Thyroid gland (tissue), 4 donors: ENCODE data around the gene CHMP6. TPM values are rescaled to one million over a fixed set of nuclear protein-coding genes. Genes with fewer than 3 reads are reported as not detected.

Experiments
- DNase-seq, 2 donors: peaks; one replicate each; pipeline ENCODE4 v3.0.0-alpha.2; 2019
- H3K27ac ChIP-seq, 3 donors: fragments of 200-600 bp; sonication (generic); 1 replicate in 2 of 3; 2 replicates in 1 of 3; pipeline ENCODE4 v1.5.1; 2016 to 2019; ENCODE audit warnings: mild to moderate bottlenecking in 1 of 3, moderate library complexity in 1 of 3
- H3K27me3 ChIP-seq: fragments of 200-600 bp; sonication (generic); one replicate; pipeline ENCODE4 v1.5.1; 2019
- H3K36me3 ChIP-seq, 2 donors: fragments of 200-600 bp; sonication (generic); one replicate each; pipeline ENCODE4 v1.5.1; 2016 to 2019
- H3K4me1 ChIP-seq, 2 donors: fragments of 200-600 bp; sonication (generic); one replicate each; pipeline ENCODE4 v1.5.1; 2017 to 2019
- H3K4me3 ChIP-seq, 3 donors: fragments of 200-600 bp; sonication (generic); replicated peaks in 1 of 3; 1 replicate in 2 of 3; 2 replicates in 1 of 3; pipeline ENCODE4 v1.5.1; 2016; ENCODE audit warnings: mild to moderate bottlenecking in 1 of 3
- H3K9me3 ChIP-seq: fragments of 200-600 bp; sonication (generic); one replicate; pipeline ENCODE4 v1.5.1; 2017
- POLR2A ChIP-seq, 2 donors: fragments of 450-650 bp; IDR thresholded peaks; one replicate each; pipeline ENCODE4 v1.6.1; 2017; ENCODE audit warnings: antibody characterized with exemption in 2 of 2, mild to moderate bottlenecking in 2 of 2, moderate library complexity in 1 of 2
- WGBS, 2 donors: methylation state at CpG; one replicate each; pipeline ENCODE4 v1.1.5; 2017; 5-methylcytosine and 5-hydroxymethylcytosine counted together
- intact Hi-C: fragments of 100-400 bp; cut with DNase I; formaldehyde crosslinking; loops from one replicate; pipeline ENCODE4 v1.15.1; 2023
- total RNA-seq, 4 donors: library from RNA; depleted of rRNA; stranded (reverse); fragments of >200 nt; gene quantifications; one replicate each; pipeline ENCODE4 v1.2.3, GENCODE V29; 2016
- TF ChIP-seq, protein P1 (sequence below), 6 experiments: fragments of 200-600 bp in 3 of 6; fragments of 450-650 bp in 3 of 6; sonication (generic) in 3 of 6; IDR thresholded peaks; one replicate each; pipeline ENCODE4 v1.5.1; 2016 to 2019; ENCODE audit warnings: antibody characterized with exemption in 6 of 6, mild to moderate bottlenecking in 2 of 6, inconsistent platforms in 1 of 6, moderate library complexity in 1 of 6

CHMP6 gene
- total RNA-seq, 4 donors from 2014 or later, result 19.5 to 37.8 (median 27.8) TPM

DNA sequence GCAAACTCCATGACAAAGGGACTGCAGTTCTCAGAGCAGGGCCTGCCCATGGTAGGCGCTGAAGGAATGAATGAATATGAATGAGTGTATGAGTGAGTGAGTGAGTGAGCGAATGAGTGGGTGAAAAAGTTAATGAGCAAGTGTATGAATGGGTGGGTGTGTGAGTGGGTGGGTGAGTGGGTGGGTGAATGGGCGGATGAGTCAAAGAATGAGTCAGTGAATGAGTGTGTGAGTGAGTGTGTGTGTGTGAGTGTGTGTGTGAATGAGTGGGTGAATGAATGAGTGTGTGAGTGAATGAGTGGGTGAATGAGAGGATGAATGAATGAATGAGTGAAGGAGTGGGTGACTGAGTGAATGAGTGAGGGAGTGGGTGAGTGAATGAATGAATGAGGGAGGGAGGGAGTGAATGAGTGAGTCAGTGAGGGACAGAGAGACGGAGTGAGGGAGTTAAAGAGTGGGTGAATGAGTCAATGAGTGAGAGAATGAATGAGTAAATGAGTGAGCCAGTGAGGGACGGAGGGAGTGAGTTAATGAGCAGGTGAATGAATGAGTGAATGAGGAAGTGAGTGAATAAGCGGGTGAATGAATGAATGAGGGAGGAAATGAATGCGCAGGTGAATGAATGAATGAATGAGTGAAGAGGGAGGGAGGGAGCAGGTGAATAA is 11.1 kb upstream of the CHMP6 start:
- peaks cover 4% of the 10 kb centered on the region for H3K27me3 ChIP-seq
- peaks cover 4 to 7% of the 10 kb centered on the region in 2 donors for H3K4me1 ChIP-seq
- no peaks in the 10 kb centered on the region for H3K9me3 ChIP-seq
- H3K4me3 ChIP-seq, result no peak overlapping the region
- no peak for DNase-seq
- TF ChIP-seq, protein P1, sequence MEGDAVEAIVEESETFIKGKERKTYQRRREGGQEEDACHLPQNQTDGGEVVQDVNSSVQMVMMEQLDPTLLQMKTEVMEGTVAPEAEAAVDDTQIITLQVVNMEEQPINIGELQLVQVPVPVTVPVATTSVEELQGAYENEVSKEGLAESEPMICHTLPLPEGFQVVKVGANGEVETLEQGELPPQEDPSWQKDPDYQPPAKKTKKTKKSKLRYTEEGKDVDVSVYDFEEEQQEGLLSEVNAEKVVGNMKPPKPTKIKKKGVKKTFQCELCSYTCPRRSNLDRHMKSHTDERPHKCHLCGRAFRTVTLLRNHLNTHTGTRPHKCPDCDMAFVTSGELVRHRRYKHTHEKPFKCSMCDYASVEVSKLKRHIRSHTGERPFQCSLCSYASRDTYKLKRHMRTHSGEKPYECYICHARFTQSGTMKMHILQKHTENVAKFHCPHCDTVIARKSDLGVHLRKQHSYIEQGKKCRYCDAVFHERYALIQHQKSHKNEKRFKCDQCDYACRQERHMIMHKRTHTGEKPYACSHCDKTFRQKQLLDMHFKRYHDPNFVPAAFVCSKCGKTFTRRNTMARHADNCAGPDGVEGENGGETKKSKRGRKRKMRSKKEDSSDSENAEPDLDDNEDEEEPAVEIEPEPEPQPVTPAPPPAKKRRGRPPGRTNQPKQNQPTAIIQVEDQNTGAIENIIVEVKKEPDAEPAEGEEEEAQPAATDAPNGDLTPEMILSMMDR (IDR thresholded peaks at IDR 0.05), result no peak
- no peak for TF ChIP-seq POLR2A (IDR thresholded peaks at IDR 0.05)
- intact Hi-C loops, result loop anchor here (5.0 kb wide), 1 partner anchor 553 kb away; no protein-coding TSS in a partner anchor
- no peaks in the 10 kb centered on the region for H3K36me3 ChIP-seq
- 60 to 64% methylated on average over 7 of the region's 7 CpGs for WGBS, 2 donors
- no peak overlapping the region for H3K27ac ChIP-seq

DNA sequence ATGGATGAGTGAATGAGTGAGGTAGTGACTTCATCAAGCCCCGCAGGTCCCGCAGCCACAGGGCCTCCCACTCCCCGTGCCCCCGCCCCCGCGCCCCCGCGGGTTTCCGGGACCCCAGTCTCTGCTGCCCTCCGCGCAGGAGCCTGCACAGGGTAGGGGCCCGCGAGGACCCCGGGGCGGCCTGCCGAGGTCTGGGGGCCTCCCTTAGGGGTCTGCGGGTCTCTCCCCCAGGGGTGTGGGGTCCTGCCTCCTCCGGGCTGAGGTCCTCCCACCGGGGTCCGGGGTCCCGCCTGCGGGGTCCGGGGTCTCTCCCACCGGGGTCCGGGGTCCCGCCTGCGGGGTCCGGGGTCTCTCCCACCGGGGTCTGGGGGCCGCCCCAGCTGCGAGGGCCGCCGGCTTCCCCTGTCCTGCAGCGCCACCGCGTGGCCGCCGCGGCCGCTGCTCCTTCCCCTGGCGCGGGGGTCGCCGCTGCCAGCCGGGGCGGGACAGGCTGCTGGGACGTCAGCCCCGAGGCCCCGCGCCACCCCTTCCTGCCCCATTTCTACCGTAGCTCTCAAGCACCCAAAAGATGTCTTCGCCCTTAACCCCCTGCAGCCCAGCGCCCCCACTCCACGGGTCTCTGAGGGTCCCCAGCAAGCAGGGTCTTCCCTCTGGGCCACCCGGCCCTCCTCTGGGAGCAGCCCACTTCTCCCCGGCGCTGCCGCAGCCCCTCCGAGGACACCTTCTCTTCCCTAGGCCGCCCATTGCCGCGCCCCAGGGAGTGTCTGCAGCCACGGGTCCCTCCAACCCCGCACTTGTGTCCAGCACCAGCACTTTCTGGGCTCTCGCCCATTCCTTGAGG is 10.4 kb upstream of the CHMP6 start:
- H3K4me1 ChIP-seq, result peaks cover 4 to 7% of the 10 kb centered on the region in 2 donors
- no peak overlapping the region for H3K27ac ChIP-seq
- intact Hi-C loops, result loop anchor here (5.0 kb wide), 1 partner anchor 554 kb away; no protein-coding TSS in a partner anchor
- no peaks in the 10 kb centered on the region for H3K36me3 ChIP-seq
- H3K4me3 ChIP-seq, result no peak overlapping the region
- no peak for TF ChIP-seq POLR2A (IDR thresholded peaks at IDR 0.05)
- TF ChIP-seq, protein P1 (IDR thresholded peaks at IDR 0.05), result peak in 5 of 6 experiments; percentile 39 to 80 (median 71)
- H3K9me3 ChIP-seq, result no peaks in the 10 kb centered on the region
- DNase-seq, result no peak
- WGBS, 2 donors, result 12 to 13% methylated on average over 20 to 34 of the region's 65 CpGs
- peaks cover 4% of the 10 kb centered on the region for H3K27me3 ChIP-seq

GRCh38 chr17:80981929-80982425 is 9.7 kb upstream of the CHMP6 start:
- no peak overlapping the region for H3K4me3 ChIP-seq
- no peak for TF ChIP-seq POLR2A (IDR thresholded peaks at IDR 0.05)
- TF ChIP-seq, protein P1 (IDR thresholded peaks at IDR 0.05), result no peak
- H3K36me3 ChIP-seq, result no peaks in the 10 kb centered on the region
- no peak for DNase-seq
- peaks cover 4 to 7% of the 10 kb centered on the region in 2 donors for H3K4me1 ChIP-seq
- no peak overlapping the region for H3K27ac ChIP-seq
- intact Hi-C loops, result loop anchor here (5.0 kb wide), 1 partner anchor 555 kb away; no protein-coding TSS in a partner anchor
- peaks cover 4% of the 10 kb centered on the region for H3K27me3 ChIP-seq
- H3K9me3 ChIP-seq, result no peaks in the 10 kb centered on the region
- 64 to 76% methylated on average over 10 to 16 of the region's 17 CpGs for WGBS, 2 donors

GRCh38 chr17:80982426-80982974 is 9.1 kb upstream of the CHMP6 start:
- Histone ChIP-seq H3K9me3 (no peaks in the 10 kb centered on the region), H3K4me1 (peaks cover 4 to 7% of the 10 kb centered on the region in 2 donors), H3K27ac (no peak overlapping the region), H3K27me3 (peaks cover 4% of the 10 kb centered on the region), H3K36me3 (no peaks in the 10 kb centered on the region), H3K4me3 (no peak overlapping the region)
- WGBS, 2 donors, result 75 to 93% methylated on average over 11 to 16 of the region's 17 CpGs
- TF ChIP-seq POLR2A (IDR thresholded peaks at IDR 0.05), result no peak
- DNase-seq, result no peak
- intact Hi-C loops, result loop anchor here (5.0 kb wide), 1 partner anchor 555 kb away; no protein-coding TSS in a partner anchor

DNA sequence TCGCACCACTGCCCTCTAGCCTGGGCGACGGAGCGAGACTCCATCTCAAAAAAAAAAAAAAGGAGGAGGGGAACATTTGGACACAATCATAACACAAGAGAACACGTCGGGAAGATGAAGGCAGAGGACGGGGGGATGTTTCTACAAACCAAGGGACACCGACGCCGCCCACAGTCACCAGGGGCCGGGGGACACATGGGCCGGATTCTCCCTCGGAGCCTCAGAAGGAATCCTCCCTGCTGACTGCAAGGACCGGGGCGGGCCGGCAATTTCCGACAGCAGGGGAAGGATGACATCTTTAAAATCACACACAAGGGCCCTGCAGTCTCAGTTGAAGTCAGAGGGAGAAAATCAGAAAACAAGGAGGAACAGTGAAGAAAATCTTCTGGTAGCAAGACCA is 8.1 kb upstream of the CHMP6 start:
- Histone ChIP-seq H3K9me3 (no peaks in the 10 kb centered on the region), H3K4me3 (no peak overlapping the region), H3K36me3 (no peaks in the 10 kb centered on the region), H3K27ac (no peak overlapping the region), H3K4me1 (peaks cover 4 to 7% of the 10 kb centered on the region in 2 donors), H3K27me3 (peaks cover 4% of the 10 kb centered on the region)
- DNase-seq, result no peak
- intact Hi-C loops, result loop anchor here (5.0 kb wide), 1 partner anchor 556 kb away; no protein-coding TSS in a partner anchor
- TF ChIP-seq, protein P1 (IDR thresholded peaks at IDR 0.05), result no peak
- WGBS, 2 donors, result 70 to 78% methylated on average over 17 of the region's 17 CpGs
